Measurements from ENCODE around the gene F13B. TPM values are rescaled to one million over a fixed set of nuclear protein-coding genes. Genes with fewer than 3 reads are reported as not detected.
"Not testable (repeated sequence)": the region's sequence is repeated elsewhere in the genome, so short reads cannot be mapped to it uniquely, and the experiment has no call there.

The F13B gene
- 0.12 TPM in 1 of 2 replicates, not detected in the other for total RNA-seq (2014; rRNA removed; shearing (Covaris generic))
- polyA plus RNA-seq (2014; cell fraction: nucleus; rRNA removed) = not detected in 2 replicates

- no peak for DNase-seq (ENCODE audit: extremely low read depth, low read depth)
Measured at GRCh38 chr1:197066719-197067456, at the start of gene F13B. Gene F13B (minus strand): TSS chr1:197067260. CDS start chr1:197067223, 37 bp downstream.

DNA sequence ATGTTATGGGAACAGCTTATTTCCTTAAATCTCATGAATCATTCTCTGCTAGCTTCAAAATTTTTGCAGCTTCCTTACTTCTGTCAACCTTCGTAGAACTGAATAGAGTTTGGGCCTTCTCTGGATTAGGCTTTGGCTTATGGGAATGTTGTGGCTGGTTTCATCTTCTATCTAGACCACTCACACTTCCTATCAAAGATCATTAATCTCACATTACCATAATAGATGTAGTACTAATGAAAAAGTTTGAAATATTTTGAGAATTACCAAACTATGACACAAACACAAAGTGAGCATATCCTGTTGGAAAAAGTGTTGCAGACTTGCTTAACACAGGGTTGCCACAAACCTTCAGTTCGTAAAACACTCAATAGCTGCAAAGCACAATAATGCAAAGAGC, 49.1 kb upstream of the F13B start:
- no peak for DNase-seq (ENCODE audit: extremely low read depth, low read depth)

DNA sequence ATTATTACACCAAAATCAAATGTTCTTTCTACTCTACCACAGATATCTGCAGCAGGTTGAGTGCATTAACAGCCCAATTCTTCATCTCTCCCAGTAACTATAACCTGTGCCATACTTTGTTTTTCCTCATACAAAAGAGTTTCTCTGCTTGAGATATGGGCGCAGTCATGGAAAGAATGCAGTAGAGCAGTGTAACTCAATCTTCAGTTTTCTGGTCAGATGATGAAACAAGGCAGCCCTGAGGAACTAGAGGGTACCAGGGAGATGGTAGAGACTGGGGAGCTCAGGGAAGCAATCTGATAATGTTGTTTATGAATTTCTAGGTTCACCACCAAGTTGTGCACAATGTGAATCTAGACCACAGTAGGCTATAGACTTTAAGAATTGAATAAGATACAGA, 39.8 kb upstream of the F13B start:
- no peak for DNase-seq (ENCODE audit: extremely low read depth, low read depth)

DNA sequence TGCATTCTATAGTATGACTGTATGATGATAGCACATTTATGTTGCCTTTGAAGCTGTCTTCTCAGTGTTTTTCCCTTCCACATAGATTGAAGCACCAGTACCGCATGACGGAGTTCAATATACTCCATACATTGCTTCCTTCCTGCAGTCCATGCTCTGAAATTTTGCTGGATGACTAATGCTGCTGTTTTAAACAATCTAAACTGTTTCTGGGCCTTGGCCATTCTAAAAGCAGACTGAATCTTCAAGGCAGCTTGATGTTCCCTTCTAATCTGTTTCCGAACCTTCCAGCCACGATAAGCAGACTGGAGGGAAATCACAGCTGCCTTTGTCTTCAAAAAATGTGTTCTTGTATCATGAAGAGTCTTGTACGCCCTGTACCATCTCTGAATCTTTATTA, 36.2 kb upstream of the F13B start:
- no peak for DNase-seq (ENCODE audit: extremely low read depth, low read depth)

DNA sequence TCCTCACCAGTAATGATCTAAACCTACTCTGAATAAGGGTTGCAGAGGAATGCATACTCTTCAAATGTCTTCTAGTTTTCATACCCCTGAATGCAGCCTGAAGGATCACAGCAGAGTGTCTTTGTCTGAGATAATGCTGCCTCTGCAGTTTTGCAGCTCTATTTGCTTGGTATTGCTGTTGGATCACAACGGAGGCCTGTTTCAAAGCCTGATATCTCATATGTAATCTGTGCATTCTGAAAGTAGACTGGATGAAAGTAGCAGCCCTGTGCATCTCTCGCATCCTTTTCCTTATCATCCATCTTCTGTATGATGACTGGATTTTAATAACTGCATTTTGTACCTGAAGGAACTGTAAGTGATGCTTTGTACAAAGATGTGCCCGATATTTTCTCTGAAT, 34.9 kb upstream of the F13B start:
- DNase-seq (ENCODE audit: extremely low read depth, low read depth) = no peak

GRCh38 chr1:197100677-197101076, 33.6 kb upstream of the F13B start:
- DNase-seq (ENCODE audit: extremely low read depth, low read depth) = no peak

GRCh38 chr1:197099444-197099843, 32.4 kb upstream of the F13B start:
- DNase-seq (ENCODE audit: extremely low read depth, low read depth) = no peak

DNA sequence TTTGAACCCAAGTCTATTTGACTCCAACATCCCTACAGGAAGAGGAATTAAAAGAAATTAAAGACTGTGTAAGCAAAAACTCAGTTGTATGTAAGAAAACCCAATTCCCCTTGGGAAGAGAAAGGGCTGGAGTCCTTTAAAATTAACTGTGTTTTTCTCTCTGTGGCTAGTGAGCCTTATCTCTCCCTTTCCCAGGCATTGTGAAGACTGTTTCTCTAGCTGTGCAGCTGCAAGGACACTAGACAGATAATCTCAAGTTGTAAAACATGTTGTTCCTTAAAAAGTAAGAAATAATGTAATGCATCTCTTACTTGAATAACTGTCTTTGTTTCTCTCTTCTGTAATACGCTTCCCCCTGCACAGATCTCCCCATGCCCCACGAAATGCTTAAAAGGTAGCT, 29.9 kb upstream of the F13B start:
- not testable (repeated sequence) for DNase-seq (ENCODE audit: extremely low read depth, low read depth)

DNA sequence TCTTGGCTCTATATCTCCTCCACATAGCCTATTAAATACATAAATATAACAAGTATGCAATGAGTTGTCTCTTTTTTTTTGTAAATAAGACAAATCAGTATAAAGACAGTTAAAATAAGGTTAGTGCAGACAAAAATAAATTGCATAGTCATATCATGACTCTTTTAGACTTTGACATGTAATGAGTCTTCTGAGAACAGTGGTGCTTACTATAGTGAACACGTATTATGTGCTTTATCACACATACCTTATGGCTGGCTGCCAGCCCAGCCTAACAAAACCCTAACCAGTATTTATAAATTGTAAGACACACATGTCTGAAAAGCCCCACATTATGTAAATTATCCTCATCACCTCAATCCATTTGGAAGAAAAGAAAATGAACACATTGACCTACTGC, 29.1 kb upstream of the F13B start:
- DNase-seq (ENCODE audit: extremely low read depth, low read depth) = no peak

- no peak for DNase-seq (ENCODE audit: extremely low read depth, low read depth)
Measured at GRCh38 chr1:197093226-197093885, 26.3 kb upstream of the F13B start.

- DNase-seq (ENCODE audit: extremely low read depth, low read depth) = no peak
Measured at GRCh38 chr1:197092491-197093023, 25.5 kb upstream of the F13B start.

DNA sequence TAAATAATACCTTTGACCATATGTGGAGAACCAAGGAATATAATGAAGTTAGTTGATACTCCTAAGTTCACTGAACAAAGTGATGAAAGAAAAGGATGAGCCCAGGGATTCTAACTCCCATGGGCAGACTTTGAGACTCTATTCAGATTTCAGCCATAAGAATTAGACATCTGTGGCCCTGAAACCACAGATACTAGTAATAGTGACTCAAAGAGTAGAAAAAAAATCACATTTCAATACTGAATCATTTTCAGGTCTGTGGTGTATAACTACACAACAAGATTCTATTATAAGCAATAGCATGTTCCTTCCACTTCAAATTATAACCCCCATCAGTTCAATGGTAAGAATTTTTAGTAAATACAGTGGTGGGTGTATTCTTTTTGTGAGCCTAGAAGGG, 16.4 kb upstream of the F13B start:
- DNase-seq (ENCODE audit: extremely low read depth, low read depth) = no peak

GRCh38 chr1:197081117-197081753, 14.2 kb upstream of the F13B start:
- DNase-seq (ENCODE audit: extremely low read depth, low read depth) = no peak

- no peak for DNase-seq (ENCODE audit: extremely low read depth, low read depth)
Measured at GRCh38 chr1:197080323-197080722, 13.3 kb upstream of the F13B start.

- no peak for DNase-seq (ENCODE audit: extremely low read depth, low read depth)
Measured at GRCh38 chr1:197076585-197076984, 9.5 kb upstream of the F13B start.

- DNase-seq (ENCODE audit: extremely low read depth, low read depth) = no peak
Measured at GRCh38 chr1:197073978-197074377, 6.9 kb upstream of the F13B start.

DNA sequence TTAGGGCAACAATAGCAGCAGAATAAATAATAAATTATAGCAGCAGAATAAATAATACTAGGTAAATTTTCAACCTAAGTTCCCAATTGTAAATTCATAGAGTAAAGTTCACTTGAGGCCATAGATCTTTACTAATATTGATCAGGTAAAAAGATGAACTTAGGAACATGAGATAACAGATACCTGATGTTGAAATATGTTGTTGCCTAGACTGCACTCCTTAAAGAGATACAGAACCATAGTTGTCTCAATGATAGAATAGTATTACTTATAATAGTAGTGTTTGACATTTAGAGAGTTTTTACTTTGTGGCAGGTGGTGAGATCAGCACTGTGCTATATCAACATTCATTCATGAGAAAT, 378 bp upstream of the F13B start:
- no peak for DNase-seq (ENCODE audit: extremely low read depth, low read depth)

DNA sequence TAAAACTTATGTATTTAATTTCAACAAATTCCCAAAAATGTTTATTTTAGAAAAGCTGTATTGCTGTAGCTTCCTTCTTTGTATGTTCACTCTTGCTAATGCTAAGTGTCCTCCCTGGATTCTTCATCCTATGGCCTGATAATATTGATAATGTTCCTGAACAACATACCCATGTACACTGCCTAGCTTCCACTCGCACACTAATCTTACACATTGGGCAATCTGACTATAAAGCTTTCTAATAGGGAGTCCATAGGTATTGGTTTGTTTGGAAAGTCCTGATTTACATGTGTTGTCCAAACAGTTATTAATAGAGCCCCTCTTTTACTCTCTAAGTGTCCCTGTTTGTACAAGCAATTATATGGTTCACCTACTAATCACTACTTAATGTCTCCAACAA, 783 bp downstream of the F13B start:
- DNase-seq (ENCODE audit: extremely low read depth, low read depth) = no peak

- no peak for DNase-seq (ENCODE audit: extremely low read depth, low read depth)
Measured at GRCh38 chr1:197065559-197065958, 1.5 kb downstream of the F13B start.

DNA sequence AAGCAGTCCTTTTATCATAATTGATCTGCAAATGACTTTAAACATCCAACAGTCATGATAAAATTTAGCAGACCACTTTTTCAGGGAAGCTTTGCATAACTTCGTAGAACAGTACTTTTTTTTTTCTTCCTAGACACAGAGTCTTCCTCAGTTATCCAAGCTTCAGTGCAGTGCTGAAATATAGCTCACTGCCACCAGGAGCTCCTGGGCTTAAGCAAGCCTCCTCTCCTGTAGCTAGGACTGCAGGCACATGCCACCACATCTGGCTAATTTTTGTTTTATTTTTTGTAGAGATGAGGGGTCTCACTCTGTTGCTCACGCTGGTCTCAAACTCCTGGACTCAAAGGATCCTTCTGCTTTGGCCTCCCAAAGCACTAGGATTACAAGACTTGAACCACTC, 3.8 kb downstream of the F13B start:
- DNase-seq (ENCODE audit: extremely low read depth, low read depth) = no peak

GRCh38 chr1:197062692-197063091, 4.4 kb downstream of the F13B start:
- DNase-seq (ENCODE audit: extremely low read depth, low read depth) = no peak

- no peak for DNase-seq (ENCODE audit: extremely low read depth, low read depth)
Measured at GRCh38 chr1:197049100-197049499, 18.0 kb downstream of the F13B start.

Data from NCI-H460 (cell line).